ENCODE measurements around the gene SPI1.

- TF ChIP-seq CTCF (IDR thresholded peaks at IDR 0.05; ENCODE audit: low read depth, low read length, poor library complexity, severe bottlenecking) (no peak), EZH2phosphoT487 (IDR thresholded peaks at IDR 0.05; ENCODE audit: borderline replicate concordance, low read length) (no peak)
Observed at GRCh38 chr11:47378836-47379170, 456 bp upstream of the SPI1 start.

All from DOHH2 (cell line).